ENCODE data around the gene PIEZO1.
"Not testable (repeated sequence)": the region's sequence is repeated elsewhere in the genome, so short reads cannot be mapped to it uniquely, and the experiment has no call there.

PIEZO1 gene

DNA sequence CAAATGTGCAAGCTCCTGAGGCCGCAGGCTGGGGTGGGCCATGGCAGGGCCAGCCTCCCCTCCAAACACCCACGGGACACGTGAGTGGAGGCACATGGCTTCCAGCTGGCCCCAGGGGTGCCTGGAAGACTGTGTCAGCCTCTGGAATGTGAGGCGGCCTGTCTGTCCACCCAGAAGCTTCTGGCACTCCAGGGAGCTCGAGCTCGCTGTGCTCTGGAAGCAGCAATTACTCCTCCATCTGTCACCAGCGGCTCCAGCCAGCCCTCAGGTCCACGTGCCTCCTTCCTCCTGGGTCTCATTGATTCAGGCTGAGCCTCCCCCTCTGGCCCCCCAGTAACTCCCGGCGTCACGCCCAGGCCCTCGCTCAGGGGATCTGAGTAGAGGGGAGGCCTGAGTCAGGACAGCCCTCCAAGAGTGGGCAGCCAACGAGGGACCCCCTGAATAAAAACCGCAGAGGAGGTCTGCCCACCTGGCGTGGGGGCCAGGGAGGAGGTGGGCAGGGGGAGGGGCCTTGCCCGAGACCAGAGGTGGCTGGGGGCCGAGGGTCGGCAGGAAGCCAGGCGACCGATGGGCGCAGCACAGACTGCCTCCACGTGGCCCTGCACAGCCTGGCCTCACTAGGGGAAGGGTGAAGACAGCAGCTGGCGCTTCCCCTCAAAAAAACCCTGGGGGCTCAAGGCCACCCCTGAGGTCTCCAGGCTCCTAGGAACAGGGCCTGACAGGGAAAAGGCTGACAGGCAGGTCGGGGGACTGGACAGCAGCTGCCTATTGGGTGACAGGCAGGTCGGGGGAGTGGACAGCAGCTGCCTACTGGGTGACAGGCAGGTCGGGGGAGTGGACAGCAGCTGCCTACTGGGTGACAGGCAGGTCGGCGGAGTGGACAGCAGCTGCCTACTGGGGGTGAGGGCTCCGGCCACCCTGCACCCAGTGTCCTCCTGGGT is 11.9 kb downstream of the PIEZO1 start:
- Mint-ChIP-seq H3K27ac (peak overlapping the region; percentile 51), H3K36me3 (peaks cover 10% of the 10 kb centered on the region), H3K4me1 (peaks cover 47% of the 10 kb centered on the region), H3K27me3 (no peaks in the 10 kb centered on the region), H3K9me3 (no peaks in the 10 kb centered on the region), H3K4me3 (no peak overlapping the region)
- ATAC-seq, result no peak

GRCh38 chr16:88771781-88772180 is 13.2 kb downstream of the PIEZO1 start:
- H3K4me3 Mint-ChIP-seq, ATAC-seq, H3K9me3 Mint-ChIP-seq, H3K27me3 Mint-ChIP-seq, H3K27ac Mint-ChIP-seq: not testable (repeated sequence)
- H3K4me1 Mint-ChIP-seq, result peaks cover 54% of the 10 kb centered on the region
- peaks cover 10% of the 10 kb centered on the region for H3K36me3 Mint-ChIP-seq

- Mint-ChIP-seq H3K27me3 (no peaks in the 10 kb centered on the region), H3K27ac (peak overlapping the region; percentile 40), H3K9me3 (no peaks in the 10 kb centered on the region), H3K4me1 (peaks cover 58% of the 10 kb centered on the region), H3K36me3 (peaks cover 6% of the 10 kb centered on the region), H3K4me3 (no peak overlapping the region)
- ATAC-seq, result no peak
Measured at GRCh38 chr16:88771294-88771772, 13.7 kb downstream of the PIEZO1 start.

DNA sequence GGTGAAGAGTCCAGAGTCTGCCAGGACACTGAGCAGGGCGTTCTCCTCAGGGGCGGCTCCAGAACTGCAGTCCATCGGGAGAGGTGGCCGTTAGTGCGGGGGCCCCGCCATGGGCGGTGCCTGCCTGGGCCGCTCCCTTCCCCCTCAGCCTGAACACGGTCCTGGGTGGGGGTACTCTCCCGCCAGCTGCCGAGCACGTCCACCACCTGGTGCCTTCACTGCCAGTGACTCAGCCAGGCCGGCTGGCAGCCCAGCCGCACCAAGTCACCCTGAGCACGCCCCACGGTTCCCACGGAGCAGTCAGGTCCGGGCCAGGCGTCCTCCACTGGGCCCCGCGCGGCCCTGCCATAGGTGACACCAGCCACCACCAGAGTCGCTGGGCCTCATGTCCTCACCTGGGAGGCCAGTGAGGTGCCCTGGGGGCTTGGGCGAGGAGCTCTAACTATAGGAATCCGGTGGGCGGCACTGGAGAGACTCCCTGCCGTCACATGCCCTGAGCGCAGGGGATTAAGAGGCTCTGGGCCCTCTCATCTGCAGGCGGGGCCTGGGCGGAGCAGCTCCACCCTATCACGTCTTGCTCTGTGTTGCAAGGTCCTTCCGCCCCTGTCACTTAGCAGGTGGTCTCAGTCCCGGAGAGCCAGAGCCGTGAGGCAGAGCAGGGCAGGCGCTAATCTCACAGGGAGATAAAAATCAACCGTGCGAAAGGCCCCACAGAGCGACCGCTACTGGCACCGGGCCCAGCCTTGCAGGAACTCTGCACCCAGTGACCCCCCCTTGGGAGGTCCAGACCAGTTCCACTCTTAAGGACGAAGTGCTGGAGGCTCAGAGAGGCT is 14.3 kb downstream of the PIEZO1 start:
- H3K9me3 Mint-ChIP-seq, result no peaks in the 10 kb centered on the region
- no peaks in the 10 kb centered on the region for H3K27me3 Mint-ChIP-seq
- H3K4me3 Mint-ChIP-seq, result no peak overlapping the region
- H3K36me3 Mint-ChIP-seq, result peaks cover 4% of the 10 kb centered on the region
- ATAC-seq, result no peak
- H3K27ac Mint-ChIP-seq, result peak overlapping the region; percentile 40
- peaks cover 64% of the 10 kb centered on the region for H3K4me1 Mint-ChIP-seq

DNA sequence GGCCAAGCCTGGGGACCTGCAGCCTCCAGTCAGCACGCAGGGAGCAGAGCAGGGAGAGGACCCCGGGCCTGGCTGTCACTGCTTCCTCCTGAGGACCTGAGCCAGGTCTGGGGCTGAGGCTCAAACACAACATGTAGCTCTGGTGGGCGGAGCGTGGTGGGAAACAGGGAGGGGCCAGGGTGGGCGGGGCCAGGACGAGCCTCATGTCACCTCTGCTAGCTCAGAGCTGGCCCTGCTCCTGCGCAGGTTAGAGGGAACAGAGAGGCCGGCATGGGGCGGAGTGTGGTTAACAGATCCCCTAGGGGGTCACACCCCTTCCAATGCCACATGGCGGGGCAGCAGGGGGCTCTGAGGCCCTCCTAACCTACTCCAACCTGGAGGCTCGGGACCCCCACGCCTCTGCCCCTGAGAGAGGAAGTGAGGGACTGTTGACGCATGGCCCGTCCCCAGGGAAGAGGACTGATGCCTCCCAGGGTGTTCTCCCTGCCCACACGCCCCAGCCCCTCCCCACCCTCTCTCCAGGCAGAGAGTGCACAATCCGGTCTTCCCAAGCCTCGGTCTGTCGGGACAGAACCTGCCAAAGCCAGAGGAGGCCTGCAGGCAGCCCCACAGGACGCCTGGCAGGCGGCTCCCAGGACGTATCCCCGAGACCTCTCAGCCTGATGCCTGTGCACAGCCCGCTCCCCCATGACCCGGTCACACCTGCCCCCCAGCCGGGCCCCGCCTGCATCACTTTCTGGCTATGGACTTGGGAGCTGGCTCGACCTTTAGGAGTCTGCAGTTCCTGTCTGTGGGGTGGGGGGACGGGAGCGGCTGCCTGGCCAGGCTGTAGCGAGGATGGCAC is 15.2 kb downstream of the PIEZO1 start:
- peak; percentile 84 for ATAC-seq
- H3K4me3 Mint-ChIP-seq, result peak overlapping the region; percentile 55

GRCh38 chr16:88768071-88768783 is 16.8 kb downstream of the PIEZO1 start:
- H3K4me3 Mint-ChIP-seq, result peak overlapping the region; percentile 19
- H3K9me3 Mint-ChIP-seq, result no peaks in the 10 kb centered on the region
- H3K36me3 Mint-ChIP-seq, result peaks cover 13% of the 10 kb centered on the region
- peaks cover 60% of the 10 kb centered on the region for H3K4me1 Mint-ChIP-seq
- no peak for ATAC-seq
- H3K27me3 Mint-ChIP-seq, result no peaks in the 10 kb centered on the region
- H3K27ac Mint-ChIP-seq, result peak overlapping the region; percentile 86

More for the DNA sequence above, 15.2 kb downstream of the PIEZO1 start:
- H3K36me3 Mint-ChIP-seq, result peaks cover 4% of the 10 kb centered on the region
- H3K27me3 Mint-ChIP-seq, result no peaks in the 10 kb centered on the region
- H3K9me3 Mint-ChIP-seq, result no peaks in the 10 kb centered on the region
- peak overlapping the region; percentile 58 for H3K27ac Mint-ChIP-seq
- peaks cover 63% of the 10 kb centered on the region for H3K4me1 Mint-ChIP-seq

DNA sequence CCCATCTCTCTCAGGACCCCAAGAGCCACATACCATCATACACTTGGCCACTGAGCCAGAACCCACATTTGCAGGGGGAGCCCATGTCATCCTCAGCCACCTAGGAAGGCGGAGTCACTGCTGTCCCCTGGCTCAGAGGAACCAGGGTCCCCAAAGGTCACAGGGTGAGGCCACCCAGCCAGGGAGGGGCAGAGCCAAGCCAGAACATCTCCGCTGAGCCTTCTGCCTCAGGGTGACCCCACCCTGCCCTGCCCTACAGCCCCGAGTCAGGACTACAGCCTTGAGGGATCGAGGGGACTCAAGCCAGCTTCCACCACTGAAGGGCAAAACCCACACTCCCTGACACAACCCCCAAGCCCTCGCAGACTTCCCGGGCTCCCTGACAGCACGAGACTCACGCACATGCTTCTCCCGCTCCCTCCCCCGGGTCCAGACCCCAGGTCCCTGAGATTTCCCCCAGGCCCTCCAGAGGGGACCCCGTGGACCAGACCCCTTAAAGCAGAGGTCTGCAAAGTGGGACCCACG is 17.4 kb downstream of the PIEZO1 start:
- H3K27ac Mint-ChIP-seq, result peak overlapping the region; percentile 86
- no peak for ATAC-seq

GRCh38 chr16:88766975-88767374 is 18.0 kb downstream of the PIEZO1 start:
- Mint-ChIP-seq H3K27me3 (no peaks in the 10 kb centered on the region), H3K27ac (peak overlapping the region; percentile 86), H3K36me3 (peaks cover 13% of the 10 kb centered on the region), H3K9me3 (no peaks in the 10 kb centered on the region), H3K4me3 (peak overlapping the region; percentile 48), H3K4me1 (peaks cover 56% of the 10 kb centered on the region)
- ATAC-seq, result no peak

More for the DNA sequence above, 17.4 kb downstream of the PIEZO1 start:
- peaks cover 57% of the 10 kb centered on the region for H3K4me1 Mint-ChIP-seq
- no peaks in the 10 kb centered on the region for H3K9me3 Mint-ChIP-seq
- peaks cover 13% of the 10 kb centered on the region for H3K36me3 Mint-ChIP-seq
- H3K4me3 Mint-ChIP-seq, result peak overlapping the region; percentile 19
- no peaks in the 10 kb centered on the region for H3K27me3 Mint-ChIP-seq

GRCh38 chr16:88764913-88765349 is 20.1 kb downstream of the PIEZO1 start:
- no peak for ATAC-seq
- Mint-ChIP-seq H3K4me3 (no peak overlapping the region), H3K27me3 (no peaks in the 10 kb centered on the region), H3K4me1 (peaks cover 43% of the 10 kb centered on the region), H3K9me3 (no peaks in the 10 kb centered on the region), H3K27ac (no peak overlapping the region), H3K36me3 (peaks cover 13% of the 10 kb centered on the region)

- Mint-ChIP-seq H3K4me3 (no peak overlapping the region), H3K27me3 (no peaks in the 10 kb centered on the region), H3K4me1 (peaks cover 41% of the 10 kb centered on the region), H3K36me3 (peaks cover 13% of the 10 kb centered on the region), H3K27ac (no peak overlapping the region), H3K9me3 (peaks cover 3% of the 10 kb centered on the region)
- no peak for ATAC-seq
Measured at GRCh38 chr16:88764080-88764479, 20.9 kb downstream of the PIEZO1 start.

DNA sequence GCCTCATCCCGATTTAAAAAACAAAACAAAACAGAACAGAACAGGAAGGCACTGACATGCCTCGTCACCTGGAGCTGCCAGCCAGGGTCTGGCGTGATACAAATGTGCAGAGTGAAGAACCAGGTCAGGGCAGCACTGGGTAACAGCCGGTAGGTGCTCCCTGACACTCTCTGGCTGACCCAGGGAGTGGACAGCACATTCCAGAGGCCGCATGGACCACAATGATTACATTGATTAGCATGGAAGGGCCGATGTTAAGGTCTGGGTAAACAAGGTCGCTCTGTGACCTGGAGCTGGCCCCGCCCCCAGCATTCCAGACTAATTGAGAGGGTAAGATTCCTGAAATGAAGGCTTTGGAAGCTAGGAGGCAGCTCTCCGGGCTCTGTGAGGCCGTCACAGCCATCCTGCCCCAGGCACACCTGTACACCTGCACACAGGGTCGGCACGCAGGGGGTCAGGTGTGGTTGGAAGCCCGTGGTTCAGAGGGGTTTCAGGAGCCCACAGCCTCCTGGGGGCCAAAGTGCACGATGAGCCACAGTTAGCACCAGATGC is 21.4 kb downstream of the PIEZO1 start:
- Mint-ChIP-seq H3K27ac (no peak overlapping the region), H3K4me3 (no peak overlapping the region), H3K4me1 (peaks cover 45% of the 10 kb centered on the region), H3K36me3 (peaks cover 18% of the 10 kb centered on the region), H3K27me3 (no peaks in the 10 kb centered on the region), H3K9me3 (peaks cover 3% of the 10 kb centered on the region)
- ATAC-seq, result no peak

- Mint-ChIP-seq H3K4me3 (no peak overlapping the region), H3K27ac (no peak overlapping the region), H3K27me3 (no peaks in the 10 kb centered on the region), H3K4me1 (peaks cover 49% of the 10 kb centered on the region), H3K9me3 (peaks cover 3% of the 10 kb centered on the region), H3K36me3 (peaks cover 21% of the 10 kb centered on the region)
- ATAC-seq, result no peak
Measured at GRCh38 chr16:88762941-88763340, 22.1 kb downstream of the PIEZO1 start.

DNA sequence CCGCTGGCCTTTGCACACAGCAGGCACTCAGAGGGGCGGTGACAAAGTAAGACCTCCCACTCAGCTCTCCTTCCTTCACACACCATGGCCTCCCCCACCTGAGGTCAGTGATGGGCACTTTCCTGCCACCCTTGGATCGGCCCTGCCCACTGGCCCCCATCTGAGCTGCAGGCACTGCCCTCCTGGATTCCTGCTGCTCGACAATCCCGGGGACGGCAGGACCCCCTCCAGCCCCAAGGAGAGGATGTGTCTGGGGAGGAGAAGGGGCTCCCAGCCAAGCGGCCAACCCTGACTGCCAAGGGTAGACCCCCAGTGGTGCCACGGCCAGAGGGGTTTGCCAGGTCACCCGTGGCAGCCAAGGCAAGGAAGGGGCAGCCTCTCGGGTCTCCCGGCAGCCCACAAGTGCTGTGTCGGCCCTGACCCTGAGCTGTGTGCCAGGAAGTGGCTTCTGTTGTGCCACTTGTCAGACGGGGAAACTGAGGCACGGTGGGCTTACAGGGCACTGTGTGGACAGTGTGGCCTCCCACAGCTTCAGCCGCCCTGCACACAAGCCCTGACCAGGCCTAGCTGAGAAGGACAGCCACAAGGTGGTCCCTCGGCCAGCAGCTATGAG is 22.7 kb downstream of the PIEZO1 start:
- peaks cover 3% of the 10 kb centered on the region for H3K9me3 Mint-ChIP-seq
- no peaks in the 10 kb centered on the region for H3K27me3 Mint-ChIP-seq
- no peak overlapping the region for H3K27ac Mint-ChIP-seq
- no peak for ATAC-seq
- H3K4me1 Mint-ChIP-seq, result peaks cover 43% of the 10 kb centered on the region
- H3K4me3 Mint-ChIP-seq, result no peak overlapping the region
- peaks cover 21% of the 10 kb centered on the region for H3K36me3 Mint-ChIP-seq
